RWPE2 (cell line): Measurements from ENCODE around the gene PDIA5.
"Not testable (repeated sequence)": the region's sequence is repeated elsewhere in the genome, so short reads cannot be mapped to it uniquely, and the experiment has no call there.

ENCODE experiments used
- ATAC-seq: fragments of 200-7000 bp; cut with Tn5 transposase; 3 replicates; pipeline ENCODE4 v1.9.1; 2021; ENCODE audit warnings: low read depth
- DNase-seq: peaks from one replicate; pipeline ENCODE4 v3.0.0-alpha.2; 2020; ENCODE audit warnings: low spot score
- H3K27ac ChIP-seq: fragments of 450-650 bp; 2 replicates; pipeline ENCODE4 v1.5.1; 2017; ENCODE audit warnings: mild to moderate bottlenecking; ENCODE audit not compliant: poor library complexity, severe bottlenecking
- H3K27me3 ChIP-seq: fragments of 250-450 bp; sonication (Bioruptor Pico); 2 replicates; pipeline ENCODE4 v1.5.1; 2021; ENCODE audit warnings: mild to moderate bottlenecking, moderate library complexity; ENCODE audit not compliant: insufficient read depth, poor library complexity, severe bottlenecking
- H3K36me3 ChIP-seq: fragments of 250-450 bp; sonication (Bioruptor Pico); 2 replicates; pipeline ENCODE4 v1.5.1; 2020; ENCODE audit warnings: low read depth, mild to moderate bottlenecking, moderate library complexity
- H3K4me1 ChIP-seq: fragments of 250-450 bp; sonication (Bioruptor Pico); 2 replicates; pipeline ENCODE4 v1.5.1; 2021; ENCODE audit warnings: mild to moderate bottlenecking, moderate library complexity; ENCODE audit not compliant: insufficient read depth, poor library complexity, severe bottlenecking
- H3K4me3 ChIP-seq: fragments of 250-450 bp; sonication (Bioruptor Pico); 2 replicates; pipeline ENCODE4 v1.5.1; 2021; ENCODE audit warnings: mild to moderate bottlenecking, moderate library complexity; ENCODE audit not compliant: severe bottlenecking
- H3K9me3 ChIP-seq: fragments of 250-450 bp; sonication (Bioruptor Pico); 2 replicates; pipeline ENCODE4 v1.5.1; 2021; ENCODE audit warnings: mild to moderate bottlenecking, moderate library complexity; ENCODE audit not compliant: severe bottlenecking
- TF ChIP-seq, protein P1 (sequence below): fragments of 450-650 bp; IDR thresholded peaks from one replicate; pipeline ENCODE4 v1.5.1; 2017; ENCODE audit warnings: mild to moderate bottlenecking, moderate library complexity; ENCODE audit not compliant: poor library complexity, severe bottlenecking

Gene PDIA5

GRCh38 chr3:123112232-123112631 is 45.4 kb downstream of the PDIA5 start:
- no peaks in the 10 kb centered on the region for H3K4me1 ChIP-seq
- H3K27me3 ChIP-seq = no peaks in the 10 kb centered on the region
- peaks cover 77% of the 10 kb centered on the region for H3K36me3 ChIP-seq
- H3K4me3 ChIP-seq = no peak overlapping the region
- no peak overlapping the region for H3K27ac ChIP-seq
- DNase-seq (no peak), ATAC-seq (no peak)
- no peaks in the 10 kb centered on the region for H3K9me3 ChIP-seq
- TF ChIP-seq, protein P1, sequence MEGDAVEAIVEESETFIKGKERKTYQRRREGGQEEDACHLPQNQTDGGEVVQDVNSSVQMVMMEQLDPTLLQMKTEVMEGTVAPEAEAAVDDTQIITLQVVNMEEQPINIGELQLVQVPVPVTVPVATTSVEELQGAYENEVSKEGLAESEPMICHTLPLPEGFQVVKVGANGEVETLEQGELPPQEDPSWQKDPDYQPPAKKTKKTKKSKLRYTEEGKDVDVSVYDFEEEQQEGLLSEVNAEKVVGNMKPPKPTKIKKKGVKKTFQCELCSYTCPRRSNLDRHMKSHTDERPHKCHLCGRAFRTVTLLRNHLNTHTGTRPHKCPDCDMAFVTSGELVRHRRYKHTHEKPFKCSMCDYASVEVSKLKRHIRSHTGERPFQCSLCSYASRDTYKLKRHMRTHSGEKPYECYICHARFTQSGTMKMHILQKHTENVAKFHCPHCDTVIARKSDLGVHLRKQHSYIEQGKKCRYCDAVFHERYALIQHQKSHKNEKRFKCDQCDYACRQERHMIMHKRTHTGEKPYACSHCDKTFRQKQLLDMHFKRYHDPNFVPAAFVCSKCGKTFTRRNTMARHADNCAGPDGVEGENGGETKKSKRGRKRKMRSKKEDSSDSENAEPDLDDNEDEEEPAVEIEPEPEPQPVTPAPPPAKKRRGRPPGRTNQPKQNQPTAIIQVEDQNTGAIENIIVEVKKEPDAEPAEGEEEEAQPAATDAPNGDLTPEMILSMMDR = no peak

GRCh38 chr3:123112656-123113055 is 45.8 kb downstream of the PDIA5 start:
- not testable (repeated sequence) for H3K27me3 ChIP-seq, H3K4me1 ChIP-seq, H3K27ac ChIP-seq, H3K4me3 ChIP-seq, ATAC-seq, H3K9me3 ChIP-seq
- peak; percentile 26 for DNase-seq
- peaks cover 76% of the 10 kb centered on the region for H3K36me3 ChIP-seq

DNA sequence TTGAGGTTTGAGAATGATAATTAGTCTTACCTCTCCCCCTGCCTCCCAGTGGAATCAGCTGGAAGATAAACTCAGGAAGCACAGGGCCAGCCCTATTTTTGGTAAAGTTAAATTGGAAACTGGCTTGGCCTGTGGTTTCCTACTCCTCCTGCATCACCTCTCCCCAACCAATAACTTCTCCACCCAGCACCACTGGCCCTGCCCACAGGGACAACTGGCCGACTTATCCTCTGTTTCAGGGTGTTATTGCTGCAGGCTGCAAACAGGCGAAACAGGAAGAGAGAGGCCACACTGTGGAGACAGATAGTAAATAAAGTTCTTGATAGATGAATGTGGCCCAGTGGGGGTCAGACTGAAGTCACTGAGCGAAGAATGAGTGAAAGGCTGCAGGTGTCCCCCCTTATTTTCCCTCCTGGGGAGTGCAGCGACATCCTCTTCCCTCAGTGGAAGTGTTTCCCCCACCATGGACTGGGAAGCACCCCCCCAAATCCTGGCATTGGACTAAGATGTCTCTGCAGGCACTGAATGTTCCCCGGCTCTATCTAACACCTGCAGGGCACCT is 47.1 kb downstream of the PDIA5 start:
- ATAC-seq = no peak
- TF ChIP-seq, protein P1 = no peak
- no peaks in the 10 kb centered on the region for H3K27me3 ChIP-seq
- no peak overlapping the region for H3K27ac ChIP-seq
- H3K4me1 ChIP-seq = no peaks in the 10 kb centered on the region
- H3K4me3 ChIP-seq = no peak overlapping the region
- no peak for DNase-seq
- no peaks in the 10 kb centered on the region for H3K9me3 ChIP-seq
- H3K36me3 ChIP-seq = peaks cover 80% of the 10 kb centered on the region

GRCh38 chr3:123116116-123116515 is 49.3 kb downstream of the PDIA5 start:
- no peak overlapping the region for H3K27ac ChIP-seq
- H3K4me1 ChIP-seq = no peaks in the 10 kb centered on the region
- no peaks in the 10 kb centered on the region for H3K27me3 ChIP-seq
- TF ChIP-seq, protein P1 = no peak
- DNase-seq (no peak), ATAC-seq (no peak)
- peaks cover 80% of the 10 kb centered on the region for H3K36me3 ChIP-seq
- no peak overlapping the region for H3K4me3 ChIP-seq
- no peaks in the 10 kb centered on the region for H3K9me3 ChIP-seq

GRCh38 chr3:123119388-123119787 is 52.6 kb downstream of the PDIA5 start:
- no peak overlapping the region for H3K27ac ChIP-seq
- no peak for DNase-seq
- H3K9me3 ChIP-seq = no peaks in the 10 kb centered on the region
- H3K27me3 ChIP-seq = no peaks in the 10 kb centered on the region
- TF ChIP-seq, protein P1 = no peak
- ATAC-seq = no peak
- no peak overlapping the region for H3K4me3 ChIP-seq
- peaks cover 86% of the 10 kb centered on the region for H3K36me3 ChIP-seq
- peaks cover 3% of the 10 kb centered on the region for H3K4me1 ChIP-seq
